Stimulated activated CD4-positive, alpha-beta T cell treated with anti-CD3 and anti-CD28 coated beads, TNF-alpha, amount 100 ng/mL, for 48 hours (primary cell): ENCODE results near the gene PLIN4.

Source experiments
- DNase-seq, 3 donors: peaks; one replicate each; pipeline ENCODE4 v3.0.0-alpha.2; 2020; ENCODE audit warnings: low read depth in 3 of 3

The PLIN4 gene

DNA sequence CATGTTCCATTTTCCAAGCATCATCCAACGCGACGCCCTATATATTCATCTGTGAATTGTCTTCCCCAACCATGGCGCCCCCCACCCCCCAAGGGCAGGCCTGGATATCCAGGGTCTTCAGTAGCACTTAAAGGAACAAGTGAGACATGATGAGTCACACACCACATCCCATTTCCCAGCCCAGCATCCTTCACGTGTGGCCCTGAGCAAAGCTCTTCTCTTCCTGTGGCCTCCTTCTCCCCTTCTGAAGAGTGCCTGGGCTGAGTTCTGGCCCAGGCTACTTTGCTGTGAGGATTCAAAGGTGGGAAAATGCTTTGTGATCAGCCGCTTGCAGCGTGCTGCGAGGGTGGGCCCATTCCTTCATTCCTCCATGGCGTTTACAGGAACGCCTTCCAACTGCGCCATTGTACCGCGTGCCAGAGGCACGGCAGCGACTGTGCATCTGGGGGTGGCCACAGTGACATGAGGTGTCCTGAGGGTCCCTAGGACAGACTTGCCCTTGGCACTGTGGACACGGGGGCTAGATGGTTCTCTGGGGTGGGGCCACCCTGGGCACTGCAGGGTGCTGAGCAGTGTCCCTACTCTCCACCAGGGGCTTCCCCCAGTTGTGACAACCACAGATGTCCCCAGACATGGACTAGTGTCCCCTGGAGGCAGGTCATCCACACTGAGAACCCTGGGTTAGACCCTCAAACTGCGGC is 11.7 kb downstream of the PLIN4 start:
- DNase-seq = no peak

DNA sequence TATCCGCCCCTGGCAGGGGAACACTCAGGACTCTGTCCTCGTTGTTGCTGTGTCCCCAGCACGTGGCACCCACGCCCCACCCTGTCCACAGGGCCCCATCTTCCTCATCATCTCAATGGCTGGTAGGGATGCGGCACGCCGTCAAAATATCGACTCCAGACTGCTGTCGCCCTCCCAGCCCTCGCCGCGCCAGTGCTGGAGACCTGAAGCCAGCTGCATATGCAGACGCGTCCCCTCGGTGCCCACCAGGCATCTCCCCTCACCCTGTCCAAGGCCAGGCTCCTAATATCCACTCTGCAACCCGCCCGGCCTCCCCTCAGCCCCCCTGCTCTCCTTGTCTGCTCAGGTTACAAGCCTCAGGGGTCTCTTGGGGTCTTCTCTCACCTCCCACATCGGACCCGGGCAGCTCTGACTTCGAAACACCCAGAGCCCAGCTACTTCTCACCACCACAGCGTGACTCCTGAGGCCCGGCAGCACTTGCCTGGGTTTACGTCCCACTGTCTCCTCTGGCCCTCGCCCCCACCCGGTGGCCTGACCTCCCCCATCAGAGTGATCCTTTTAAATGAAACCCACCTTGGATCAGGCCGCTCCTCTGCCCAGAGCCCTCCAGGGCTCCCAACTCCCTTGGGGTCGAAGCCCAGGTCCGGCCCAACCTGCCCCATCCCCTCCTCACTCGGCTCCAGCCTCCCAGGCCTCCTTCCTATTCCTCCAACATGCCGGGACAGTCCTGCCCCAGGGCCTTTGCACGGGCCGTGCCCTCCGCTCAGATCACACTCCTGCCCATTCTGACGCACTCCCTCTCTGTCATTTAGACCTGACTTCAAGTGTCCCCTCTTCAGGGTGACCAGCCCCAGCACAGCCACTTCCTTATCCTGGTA is 12.5 kb downstream of the PLIN4 start:
- no peak for DNase-seq

DNA sequence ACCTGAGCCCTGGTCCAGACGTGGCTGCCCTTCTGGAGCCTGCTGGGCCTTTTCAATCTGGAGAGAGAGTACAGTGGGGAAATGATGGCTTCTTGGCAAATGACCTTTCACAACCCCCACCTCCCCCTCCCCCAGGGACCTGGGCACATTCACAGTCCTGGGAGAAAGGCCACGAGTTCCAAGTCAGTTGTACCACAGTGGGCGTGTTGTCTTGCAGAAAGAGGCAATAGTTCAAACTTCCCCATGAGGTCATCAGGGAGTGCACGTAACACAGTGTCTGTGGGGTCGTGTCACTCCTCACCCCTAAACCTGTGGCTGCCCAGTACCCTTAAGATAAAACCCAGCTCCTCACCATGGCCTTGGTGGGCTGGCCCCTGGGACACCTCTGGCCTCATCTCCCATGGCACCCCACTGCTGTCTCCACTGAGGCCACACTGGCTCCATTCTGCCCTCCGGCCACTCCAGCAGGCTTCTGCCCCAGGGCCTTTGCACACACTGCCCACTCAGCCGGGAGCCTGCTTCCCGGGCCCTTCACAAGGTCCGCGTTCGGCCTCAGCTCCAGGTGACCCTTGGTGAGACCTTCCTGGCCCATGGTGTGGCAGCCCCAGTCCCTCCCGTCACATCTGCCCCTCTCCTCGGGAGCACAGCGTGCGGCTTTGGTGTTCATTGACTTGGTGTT is 13.3 kb downstream of the PLIN4 start:
- DNase-seq = no peak

DNA sequence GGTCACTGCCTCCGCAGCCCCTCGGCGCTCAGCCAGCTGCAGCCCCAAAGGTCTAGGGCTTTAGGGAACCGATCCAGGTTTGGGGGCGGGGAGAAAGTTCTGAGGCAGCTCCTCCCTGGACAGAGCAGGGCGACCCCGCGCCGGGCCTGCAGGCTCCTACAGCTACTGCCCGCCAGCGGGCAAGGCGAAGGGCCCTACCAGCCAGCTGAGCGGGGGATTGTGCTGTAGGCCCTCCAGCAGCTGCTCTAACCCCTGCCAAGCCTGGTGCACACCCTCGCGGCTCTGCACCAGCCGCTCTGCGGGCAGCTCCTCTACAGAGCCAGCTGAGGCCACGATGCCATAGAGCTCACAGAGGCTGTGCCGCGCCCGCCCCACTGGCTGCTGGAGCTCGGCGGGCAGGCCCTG is 14.0 kb downstream of the PLIN4 start:
- DNase-seq = no peak

DNA sequence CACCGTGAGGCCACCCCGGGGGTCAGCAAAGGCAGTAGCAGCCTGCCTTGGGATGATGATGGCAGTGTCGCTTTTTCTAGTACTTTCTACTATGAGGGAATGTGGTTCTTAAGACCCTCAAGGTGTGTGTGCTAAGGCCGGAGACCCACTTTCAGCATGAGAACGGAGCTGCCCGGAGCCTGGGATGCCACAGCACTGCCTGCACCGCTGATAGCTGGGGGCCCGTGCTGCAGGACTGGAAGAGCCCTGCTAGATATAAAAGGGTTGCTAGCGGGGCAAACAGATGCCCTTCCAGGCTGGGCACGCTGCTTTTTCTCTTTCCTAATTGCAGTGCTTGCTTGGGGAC is 14.5 kb downstream of the PLIN4 start:
- DNase-seq = no peak

DNA sequence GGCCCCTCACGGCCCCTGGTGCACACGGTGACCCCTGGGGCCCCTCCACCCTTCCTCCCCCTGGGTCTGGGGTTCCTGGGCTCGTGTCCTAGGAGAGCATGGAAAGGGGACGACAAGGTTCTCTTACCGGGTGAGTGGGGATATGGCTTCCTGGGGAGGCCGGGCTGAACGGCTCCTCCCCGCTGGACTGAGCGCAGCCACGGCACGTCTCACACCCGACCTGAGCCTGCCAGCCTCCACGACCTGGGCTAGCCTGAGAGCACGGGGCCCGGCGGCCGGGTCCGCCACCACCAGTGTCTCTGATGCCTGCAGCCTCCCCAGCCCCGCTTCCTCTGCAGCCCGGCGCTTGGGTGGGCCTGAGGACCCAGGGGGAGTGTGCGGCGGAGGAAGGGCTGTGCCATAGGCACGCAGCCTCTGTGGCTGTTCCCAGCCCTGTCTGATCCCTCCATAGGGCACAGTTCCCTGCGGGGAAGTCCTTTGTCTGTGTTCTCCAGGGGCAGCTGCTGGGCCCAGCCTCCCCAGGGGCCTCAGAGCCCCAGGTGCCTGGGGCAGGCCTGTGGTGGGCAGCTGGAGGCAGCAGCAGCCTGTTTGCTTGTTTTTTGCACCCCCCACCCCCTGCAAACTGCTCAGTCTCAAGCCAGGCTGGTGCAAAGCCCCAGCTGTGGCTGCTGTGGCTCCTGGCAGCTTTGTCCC is 15.0 kb downstream of the PLIN4 start:
- no peak for DNase-seq

DNA sequence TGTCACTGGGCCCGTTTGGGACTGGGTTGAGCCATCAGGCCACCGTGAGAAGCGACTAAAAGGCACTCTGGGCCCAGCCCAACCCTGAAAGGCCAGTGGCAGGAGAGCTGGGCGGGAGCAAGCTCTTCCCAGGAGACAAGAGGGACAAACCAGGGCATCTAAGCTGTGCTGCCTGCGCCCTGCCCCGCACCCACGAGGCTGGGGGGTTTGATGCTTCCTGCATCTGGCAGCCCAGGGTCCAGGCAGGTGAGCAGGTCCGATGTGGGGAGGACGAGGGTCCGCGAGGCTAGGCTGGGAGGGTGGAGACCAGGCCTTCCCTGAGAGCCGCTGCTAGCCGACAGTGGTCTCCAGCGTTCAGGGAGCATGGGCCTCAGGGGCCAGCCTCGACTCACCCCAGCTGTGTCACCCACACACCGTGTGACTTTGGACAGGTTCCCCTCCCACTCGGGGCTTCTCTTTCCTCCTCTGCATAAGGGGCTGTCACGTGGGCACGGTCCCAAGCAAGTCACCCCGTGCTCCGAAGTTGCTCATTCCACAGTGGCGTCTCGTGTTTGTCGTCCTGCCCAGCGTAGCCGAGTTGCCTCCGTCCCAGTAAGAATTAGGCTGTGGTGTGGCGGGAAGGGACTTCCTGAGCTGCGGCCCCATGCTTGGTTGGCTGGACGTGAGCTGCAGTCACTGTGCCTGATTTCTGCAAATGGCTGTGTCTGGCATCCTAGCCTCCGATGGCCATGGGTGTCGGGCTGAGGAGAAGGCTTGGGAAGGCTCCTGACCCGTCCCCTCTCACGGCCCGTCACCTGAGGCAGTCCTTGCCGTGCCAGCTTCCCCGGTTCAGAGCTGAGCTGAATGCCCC is 15.8 kb downstream of the PLIN4 start:
- DNase-seq = no peak

DNA sequence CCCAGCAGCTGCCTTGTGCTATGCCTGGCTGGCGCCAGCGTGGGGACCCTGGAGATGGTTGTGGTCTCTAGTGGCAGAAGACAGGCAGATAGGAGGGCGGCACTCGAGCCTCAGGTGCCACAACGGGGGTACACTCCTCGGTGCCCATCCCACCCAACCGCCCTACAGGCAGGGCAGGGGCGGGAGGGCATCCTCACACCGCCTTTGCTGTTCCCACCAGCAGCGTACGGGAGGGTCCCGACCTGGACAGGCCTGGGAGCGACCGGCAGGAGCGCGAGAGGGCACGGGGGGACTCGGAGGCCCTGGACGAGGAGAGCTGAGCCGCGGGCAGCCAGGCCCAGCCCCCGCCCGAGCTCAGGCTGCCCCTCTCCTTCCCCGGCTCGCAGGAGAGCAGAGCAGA is 16.6 kb downstream of the PLIN4 start:
- no peak for DNase-seq

DNA sequence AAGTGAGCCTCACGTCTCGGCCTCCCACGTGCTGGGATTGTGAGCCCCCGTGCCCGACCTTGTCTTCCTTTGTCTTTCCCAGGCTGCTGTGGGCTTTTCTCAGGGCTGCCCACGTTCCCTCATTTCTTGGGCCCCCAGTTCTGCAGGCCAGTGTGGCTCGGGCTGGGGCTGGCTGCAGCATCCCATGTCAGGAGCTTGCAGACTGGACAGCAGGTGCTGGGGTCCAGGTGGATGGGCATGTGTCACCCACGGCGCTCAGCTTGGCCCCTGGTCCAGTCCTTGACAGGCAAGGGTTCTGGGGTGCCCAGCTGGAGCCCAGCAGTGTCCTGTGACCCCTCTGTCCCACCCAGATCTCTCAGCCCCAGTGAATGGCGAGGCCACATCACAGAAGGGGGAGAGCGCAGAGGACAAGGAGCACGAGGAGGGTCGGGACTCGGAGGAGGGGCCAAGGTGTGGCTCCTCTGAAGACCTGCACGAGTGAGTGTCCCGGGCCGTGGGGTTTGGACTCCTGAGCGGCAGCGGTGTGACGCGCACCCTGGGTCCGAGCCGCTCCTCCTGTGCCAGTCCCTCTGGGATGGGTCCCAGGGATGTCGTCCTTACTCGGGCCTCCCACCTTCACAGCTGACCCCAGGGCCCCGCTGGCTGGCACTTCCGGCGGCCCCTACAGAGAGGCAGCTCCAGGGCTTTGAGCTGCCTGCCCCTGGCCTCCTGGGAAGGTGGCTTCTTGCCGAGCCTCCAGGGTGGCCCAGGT is 17.3 kb downstream of the PLIN4 start:
- DNase-seq = no peak

DNA sequence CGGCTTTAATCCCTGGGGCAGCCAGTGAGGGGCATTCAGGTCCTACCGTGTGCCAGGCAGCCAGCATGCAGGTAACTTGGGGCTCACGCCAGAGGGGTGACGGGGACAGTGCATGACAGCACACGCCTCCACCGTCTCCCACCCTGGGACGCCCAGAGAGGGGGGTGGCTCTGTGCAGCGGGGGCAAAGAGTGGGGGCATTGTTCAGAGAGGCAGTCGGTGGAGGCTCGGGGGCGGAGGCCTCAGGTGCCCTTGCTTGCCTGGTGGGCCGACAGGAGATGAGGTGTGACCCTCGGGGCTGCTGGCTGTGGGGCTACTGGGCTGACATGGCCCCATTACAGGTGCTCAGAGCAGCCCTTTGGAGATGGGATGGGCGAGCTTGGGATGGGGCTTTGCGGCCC is 18.4 kb downstream of the PLIN4 start:
- no peak for DNase-seq

DNA sequence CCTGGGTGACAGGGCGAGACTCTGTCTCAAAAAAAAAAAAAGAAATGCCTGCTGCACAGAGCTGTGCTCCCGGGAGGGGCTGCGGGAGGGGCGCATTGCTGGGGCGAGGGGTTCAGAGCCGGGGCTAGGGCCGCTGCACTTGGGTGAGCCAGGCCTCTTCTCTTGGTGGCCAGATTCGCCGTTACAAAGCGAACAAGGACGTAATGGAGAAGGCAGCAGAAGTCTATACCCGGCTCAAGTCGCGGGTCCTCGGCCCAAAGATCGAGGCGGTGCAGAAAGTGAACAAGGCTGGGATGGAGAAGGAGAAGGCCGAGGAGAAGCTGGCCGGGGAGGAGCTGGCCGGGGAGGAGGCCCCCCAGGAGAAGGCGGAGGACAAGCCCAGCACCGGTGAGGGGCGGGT is 19.0 kb downstream of the PLIN4 start:
- no peak for DNase-seq

DNA sequence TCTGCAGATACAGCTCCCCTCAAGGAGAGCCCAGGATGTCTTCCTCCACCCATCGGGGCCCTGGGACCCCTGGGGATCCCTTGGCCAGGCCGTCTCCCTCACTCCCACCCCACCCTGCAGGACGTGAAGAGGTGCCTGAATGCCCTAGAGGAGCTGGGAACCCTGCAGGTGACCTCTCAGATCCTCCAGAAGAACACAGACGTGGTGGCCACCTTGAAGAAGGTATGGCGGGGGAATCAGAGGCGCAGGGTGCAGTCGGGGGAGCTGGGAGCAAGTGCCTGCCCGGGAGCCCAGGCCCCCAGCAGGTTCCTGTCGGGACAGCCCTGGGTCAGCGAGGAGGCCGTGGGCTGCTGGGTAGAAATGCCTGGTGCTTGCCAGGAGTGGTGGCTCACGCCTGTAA is 19.6 kb downstream of the PLIN4 start:
- no peak for DNase-seq

DNA sequence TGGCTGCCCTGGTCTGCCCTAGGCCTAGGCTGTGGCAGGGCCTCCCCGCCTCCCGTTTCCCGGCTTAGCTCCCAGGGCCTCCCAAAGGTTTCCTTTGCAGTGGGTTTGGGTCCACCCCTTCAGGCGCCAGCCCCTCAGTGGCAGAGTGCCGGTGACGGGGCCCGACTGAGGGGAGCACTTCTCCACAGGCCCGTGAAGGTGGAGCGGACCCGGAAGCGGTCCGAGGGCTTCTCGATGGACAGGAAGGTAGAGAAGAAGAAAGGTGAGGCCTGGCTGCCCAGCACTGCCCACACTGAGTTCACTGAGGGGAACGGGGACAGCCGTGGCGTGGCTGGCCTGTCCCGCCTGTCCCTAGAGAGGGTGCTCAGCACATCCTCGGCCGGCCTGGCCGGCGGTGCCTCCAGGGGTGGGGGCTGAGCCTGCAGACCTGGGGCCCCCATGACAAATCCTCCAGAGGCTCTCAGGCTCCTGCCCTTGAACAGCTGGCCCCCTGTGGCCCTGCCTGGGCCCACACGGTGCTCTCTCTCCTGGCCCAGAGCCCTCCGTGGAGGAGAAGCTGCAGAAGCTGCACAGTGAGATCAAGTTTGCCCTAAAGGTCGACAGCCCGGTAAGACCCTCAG is 20.4 kb downstream of the PLIN4 start:
- DNase-seq = no peak

DNA sequence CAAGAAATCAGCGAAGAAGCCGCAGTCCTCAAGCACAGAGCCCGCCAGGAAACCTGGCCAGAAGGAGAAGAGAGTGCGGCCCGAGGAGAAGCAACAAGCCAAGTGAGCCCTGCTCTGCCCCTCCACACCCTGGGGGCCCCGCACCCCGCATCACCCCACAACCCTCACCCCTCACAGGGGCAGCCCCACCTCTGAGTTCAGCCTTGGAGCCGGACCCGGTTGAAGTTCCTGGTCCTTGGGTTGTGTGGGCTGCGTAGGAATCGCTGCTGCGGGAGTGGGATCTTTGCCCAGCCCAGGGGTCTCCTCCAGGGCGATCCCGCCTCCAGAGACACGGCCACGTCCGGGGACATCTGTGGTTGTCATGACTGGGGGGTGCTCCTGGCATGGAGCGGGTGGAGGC is 22.0 kb downstream of the PLIN4 start:
- DNase-seq = no peak

DNA sequence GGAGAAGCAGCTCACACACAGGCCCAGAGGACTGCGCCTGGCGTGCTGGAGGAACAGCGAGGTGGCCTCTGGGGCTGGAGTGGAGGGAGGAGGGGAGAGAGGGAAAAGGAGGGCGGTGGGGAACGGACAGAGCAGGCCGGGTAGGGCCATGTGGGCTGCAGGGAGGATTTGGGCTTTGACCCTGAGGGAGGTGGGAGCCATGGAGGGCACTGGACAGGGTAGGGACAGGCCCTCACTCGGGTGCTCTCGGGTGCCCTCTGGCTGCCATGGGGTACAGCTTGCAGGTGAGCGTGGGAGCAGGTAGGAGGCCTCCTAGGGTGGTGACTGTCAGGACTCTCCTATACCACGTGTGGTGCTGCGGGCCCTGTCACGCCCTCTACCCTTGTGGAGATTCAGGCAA is 22.8 kb downstream of the PLIN4 start:
- no peak for DNase-seq

DNA sequence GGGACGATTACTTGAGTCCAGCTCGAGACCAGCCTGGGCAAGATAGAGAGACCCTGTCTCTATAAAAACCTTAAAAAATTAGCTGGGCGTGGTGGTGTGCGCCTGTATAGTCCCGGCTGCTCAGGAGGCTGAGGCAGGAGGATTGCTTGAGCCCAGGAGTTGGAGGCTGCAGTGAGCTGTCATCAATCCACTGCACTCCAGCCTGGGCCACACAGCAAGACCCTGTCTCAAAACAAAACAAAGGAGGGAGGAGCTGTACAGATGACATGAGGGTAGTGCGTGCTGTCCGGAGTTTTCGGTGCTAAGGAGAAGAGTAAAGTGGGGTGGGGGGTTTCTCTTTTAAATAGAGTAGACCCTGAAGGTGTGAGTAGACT is 23.6 kb downstream of the PLIN4 start:
- DNase-seq = no peak

DNA sequence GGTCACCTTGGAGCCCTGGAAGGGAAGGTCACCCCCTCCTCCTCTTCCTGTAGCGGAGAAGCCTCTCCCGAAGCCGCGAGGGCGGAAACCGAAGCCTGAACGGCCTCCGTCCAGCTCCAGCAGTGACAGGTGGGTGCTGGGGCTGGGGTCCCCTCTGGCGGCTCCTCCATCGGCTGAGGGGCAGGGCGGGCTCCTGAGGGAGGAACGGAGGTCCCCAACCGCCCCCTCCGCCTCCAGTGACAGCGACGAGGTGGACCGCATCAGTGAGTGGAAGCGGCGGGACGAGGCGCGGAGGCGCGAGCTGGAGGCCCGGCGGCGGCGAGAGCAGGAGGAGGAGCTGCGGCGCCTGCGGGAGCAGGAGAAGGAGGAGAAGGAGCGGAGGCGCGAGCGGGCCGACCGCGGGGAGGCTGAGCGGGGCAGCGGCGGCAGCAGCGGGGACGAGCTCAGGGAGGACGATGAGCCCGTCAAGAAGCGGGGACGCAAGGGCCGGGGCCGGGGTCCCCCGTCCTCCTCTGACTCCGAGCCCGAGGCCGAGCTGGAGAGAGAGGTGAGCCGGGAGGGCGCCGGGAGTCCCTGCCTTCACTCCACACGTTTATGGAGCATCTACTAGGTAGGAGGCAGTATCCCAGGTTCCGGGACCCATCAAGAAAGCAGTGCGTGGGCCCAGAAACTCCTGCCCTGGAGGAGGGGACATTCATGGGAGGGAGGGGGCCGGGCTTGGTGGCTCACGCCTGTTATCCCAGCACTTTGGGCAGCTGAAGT is 24.2 kb downstream of the PLIN4 start:
- no peak for DNase-seq

DNA sequence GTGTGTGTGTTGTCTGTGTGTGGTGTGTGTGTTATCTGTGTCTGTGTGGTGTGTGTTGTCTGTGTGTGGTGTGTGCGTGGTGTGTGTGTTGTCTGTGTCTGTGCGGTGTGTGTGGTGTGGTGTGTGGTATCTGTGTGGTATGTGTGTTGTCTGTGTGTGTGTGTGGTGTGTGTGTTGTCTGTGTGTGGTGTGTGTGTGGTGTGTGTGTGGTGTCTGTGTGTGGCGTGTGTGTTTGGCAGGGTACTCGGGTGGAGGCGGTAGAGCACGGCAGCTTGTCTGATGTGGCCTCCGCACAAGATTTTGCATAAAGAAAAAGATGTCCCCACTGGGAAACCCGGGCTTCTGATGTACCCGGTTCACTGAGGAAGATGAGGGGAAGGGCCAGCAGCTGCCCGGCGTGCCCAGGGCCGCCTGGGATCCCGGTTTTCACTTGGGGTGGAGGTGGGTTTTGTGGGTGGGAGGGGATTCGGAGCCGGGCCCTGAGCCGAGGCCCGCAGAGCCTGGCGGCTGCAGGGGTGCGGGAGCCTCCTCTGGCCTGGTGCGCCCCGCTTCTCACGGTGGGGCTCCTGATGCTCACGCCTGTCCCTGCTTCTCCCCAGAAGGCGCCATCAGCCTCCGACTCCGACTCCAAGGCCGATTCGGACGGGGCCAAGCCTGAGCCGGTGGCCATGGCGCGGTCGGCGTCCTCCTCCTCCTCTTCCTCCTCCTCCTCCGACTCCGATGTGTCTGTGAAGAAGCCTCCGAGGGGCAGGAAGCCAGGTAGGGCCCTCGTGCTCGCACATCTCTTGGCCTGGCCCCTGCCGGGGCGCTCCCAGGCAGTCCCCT is 25.0 kb downstream of the PLIN4 start:
- no peak for DNase-seq
